NCI-H524 treated with DMSO at 0.1 percent for 48 hours (cell line): ENCODE measurements around the gene TSSK6.
A peak's percentile ranks its signal among the peaks of the same experiment; 100 is the strongest.

Source experiments
- DNase-seq: peaks from one replicate; lab custom pipeline; 2025; lab: John Stamatoyannopoulos, UW

Gene TSSK6

GRCh38 chr19:19530889-19531288 lies 15.5 kb upstream of the TSSK6 start:
- no peak for DNase-seq

DNA sequence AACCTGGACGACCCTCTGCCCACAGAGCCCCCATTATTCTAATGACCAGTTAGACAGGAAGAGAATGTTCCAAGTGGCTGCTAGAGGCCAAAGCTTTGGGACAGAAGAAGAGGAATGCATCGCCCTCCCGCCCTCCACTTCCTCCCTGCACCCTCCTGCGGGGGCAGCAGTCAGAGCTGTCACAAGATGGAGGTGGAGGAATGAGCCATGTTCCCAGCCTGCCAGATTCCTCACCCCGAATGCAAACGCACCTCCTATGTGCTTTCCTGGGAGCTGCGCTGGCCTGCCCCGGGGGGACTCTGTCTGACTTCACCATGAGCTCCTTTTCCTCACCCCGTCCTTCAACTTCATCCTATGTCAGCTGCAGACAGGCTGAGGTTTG lies 15.1 kb upstream of the TSSK6 start:
- DNase-seq: no peak

GRCh38 chr19:19529783-19530422 lies 14.6 kb upstream of the TSSK6 start:
- DNase-seq: no peak

DNA sequence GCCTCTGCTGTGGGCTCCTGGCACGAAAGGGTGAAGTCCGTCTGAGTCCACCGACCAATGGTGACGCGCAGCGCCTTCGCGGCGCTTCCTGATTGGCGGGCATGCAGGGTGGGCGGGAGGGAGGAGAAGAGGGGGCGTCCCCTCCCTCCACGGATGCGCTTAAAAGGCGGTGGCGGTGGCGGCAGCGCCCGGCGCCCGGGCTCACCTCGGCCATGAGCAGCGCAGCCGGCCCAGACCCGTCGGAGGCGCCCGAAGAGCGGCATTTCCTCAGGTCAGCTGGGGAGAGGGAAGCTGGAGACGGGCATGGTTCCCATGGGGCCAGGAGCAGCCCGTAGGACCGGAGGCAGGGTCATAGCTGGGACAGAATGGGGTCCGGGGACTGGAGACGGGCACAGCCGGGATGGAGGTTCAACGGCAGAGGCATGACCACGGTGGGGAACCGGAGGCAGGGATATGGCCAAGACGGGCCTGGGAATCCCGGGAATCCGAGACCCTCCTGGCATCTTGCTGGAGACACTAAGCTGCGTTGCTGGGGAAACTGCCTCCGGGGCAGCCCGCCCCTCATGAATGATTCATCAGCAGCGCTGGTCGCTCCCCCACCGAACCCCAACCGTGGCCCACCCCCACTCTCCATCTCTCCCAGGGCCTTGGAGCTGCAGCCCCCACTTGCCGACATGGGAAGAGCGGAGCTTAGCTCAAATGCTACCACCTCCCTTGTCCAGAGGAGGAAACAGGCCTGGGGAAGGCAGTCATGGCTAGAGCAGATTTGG lies 13.6 kb upstream of the TSSK6 start, which contains the start of gene YJEFN3:
Gene YJEFN3, plus strand, starts transcription at position 191 of the 770 bp plus-strand sequence. Its CDS starts 22 bp downstream, at position 213.
- DNase-seq: no peak

DNA sequence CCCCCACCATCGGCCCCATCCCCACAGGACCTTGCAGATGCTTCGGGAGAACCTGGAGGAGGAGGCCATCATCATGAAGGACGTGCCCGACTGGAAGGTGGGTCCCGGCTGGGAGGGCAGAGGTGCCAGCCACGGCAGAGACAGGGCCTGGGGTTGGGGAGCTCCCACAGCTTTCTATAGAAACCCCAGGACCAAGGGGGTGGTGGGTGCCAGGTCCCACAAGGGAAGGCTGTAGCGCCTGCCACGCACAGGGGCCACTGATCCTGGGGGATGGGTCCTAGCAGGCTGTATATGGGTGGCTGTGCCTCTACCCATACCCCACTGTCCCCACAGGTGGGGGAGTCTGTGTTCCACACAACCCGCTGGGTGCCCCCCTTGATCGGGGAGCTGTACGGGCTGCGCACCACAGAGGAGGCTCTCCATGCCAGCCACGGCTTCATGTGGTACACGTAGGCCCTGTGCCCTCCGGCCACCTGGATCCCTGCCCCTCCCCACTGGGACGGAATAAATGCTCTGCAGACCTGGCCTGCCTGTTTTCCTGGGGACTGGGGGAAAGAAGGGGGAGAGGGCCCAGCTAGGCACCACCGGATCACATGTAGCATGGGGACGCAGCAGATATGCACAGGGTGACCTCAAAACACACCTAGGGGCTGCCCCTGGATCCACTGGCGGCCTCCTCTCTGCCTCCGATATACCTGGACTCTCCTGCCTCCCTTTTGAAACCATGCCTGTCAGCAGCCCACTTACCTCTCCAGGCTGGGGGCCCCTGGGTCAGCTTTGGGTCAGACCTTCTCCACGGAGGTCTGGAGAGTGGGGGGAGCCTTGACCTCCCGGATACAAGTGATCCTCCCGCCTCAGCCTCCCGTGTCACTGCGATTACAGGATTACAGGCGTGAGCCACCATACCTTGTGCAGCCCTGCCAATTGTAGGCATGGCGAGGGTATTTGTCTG lies 12.6 kb upstream of the TSSK6 start:
- no peak for DNase-seq

GRCh38 chr19:19527371-19527656 lies 12.0 kb upstream of the TSSK6 start:
- no peak for DNase-seq

GRCh38 chr19:19526581-19527370 lies 11.4 kb upstream of the TSSK6 start:
- no peak for DNase-seq

DNA sequence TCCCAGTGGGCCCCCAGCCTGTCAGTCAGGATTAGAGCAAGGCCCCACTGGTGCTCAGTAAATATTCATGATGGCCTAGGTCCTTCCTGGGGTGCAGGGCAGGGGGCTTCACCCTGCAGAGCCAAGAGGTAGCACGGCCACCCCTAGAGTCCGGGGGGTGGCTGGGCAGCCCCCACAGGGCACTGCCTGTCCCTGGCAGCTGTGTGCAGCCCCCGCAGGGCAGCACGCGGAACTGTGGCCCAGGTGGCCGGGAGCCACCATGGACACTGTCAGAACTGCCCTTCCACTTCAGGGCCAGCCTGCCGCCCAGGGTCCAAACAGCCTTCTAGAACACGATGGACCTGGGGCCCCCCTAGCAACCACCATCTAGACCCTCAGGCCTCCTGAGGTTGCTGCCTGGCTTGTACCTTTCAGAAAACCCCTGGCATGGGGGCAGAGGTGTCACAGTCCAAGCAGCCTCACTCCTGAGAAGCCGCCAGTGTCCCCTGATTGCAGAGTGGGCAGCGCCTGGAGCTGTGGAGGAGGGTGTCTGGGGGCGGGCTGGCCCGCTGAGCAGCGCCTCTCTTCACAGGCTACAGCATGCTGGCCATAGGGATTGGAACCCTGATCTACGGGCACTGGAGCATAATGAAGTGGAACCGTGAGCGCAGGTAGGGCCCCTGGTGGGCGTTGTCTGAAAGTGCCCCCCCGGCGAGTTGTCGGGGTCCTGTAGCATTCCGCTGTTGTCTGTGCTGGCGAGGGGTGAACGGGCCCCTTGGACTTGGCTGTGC lies 10.4 kb upstream of the TSSK6 start:
- DNase-seq: no peak

- DNase-seq: no peak
Measured at GRCh38 chr19:19524053-19524452, 8.7 kb upstream of the TSSK6 start.

- DNase-seq: no peak
Measured at GRCh38 chr19:19523177-19523576, 7.8 kb upstream of the TSSK6 start.

- no peak for DNase-seq
Measured at GRCh38 chr19:19520989-19521388, 5.6 kb upstream of the TSSK6 start.

GRCh38 chr19:19517235-19517619 lies 1.9 kb upstream of the TSSK6 start:
- no peak for DNase-seq

- DNase-seq: peak; percentile 64
Measured at GRCh38 chr19:19515642-19516519, 533 bp upstream of the TSSK6 start, which contains the start of gene NDUFA13. TSS of gene NDUFA13 (plus strand) at chr19:19516225. CDS start at chr19:19516239, 14 bp downstream.

DNA sequence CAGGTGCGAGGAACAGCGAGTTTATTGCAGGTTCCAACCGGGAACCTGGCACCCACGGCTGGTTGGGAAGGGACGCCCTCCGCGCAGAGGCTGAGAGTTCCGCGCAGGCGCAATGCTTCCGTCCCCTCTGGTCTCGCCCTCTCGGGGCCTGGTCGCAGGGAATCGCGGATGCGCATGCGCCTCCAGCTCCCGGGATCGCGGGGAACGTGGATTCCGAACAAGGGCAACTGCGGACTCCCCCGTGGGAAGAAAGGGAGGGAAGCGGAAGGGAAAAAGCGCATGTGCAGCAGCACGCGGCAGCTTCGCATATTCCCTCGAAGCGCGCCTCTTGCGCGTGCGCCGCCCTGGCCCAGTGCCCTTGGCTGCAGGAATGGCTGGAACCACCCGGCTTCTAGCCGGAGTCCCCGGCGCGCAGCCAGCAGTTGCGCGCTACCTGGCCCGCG lies 1.1 kb downstream of the TSSK6 start:
- no peak for DNase-seq

DNA sequence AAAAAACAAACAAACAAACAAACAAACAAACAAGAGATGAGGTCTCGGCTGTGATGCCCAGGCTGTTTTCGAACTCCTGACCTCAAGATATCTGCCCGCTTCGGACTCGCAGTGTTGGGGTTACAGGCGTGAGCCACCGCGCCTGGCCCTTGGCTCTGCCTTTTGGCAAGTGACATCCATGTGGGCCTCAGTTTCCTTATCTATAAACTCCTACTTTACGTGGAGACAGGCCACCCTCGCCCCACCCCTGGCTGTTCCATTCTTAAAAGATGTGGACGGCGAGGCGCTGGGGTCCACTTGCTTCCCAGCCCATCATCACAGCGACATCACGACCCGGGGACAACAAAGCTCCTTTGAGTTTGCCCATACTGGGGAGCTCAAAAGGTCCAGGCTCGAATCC lies 1.7 kb downstream of the TSSK6 start:
- DNase-seq: no peak

- DNase-seq: no peak
Measured at GRCh38 chr19:19510432-19510831, 4.9 kb downstream of the TSSK6 start.

GRCh38 chr19:19508217-19508616 lies 7.1 kb downstream of the TSSK6 start:
- no peak for DNase-seq

- DNase-seq: no peak
Measured at GRCh38 chr19:19507354-19507753, 8.0 kb downstream of the TSSK6 start.

GRCh38 chr19:19506592-19506991 lies 8.8 kb downstream of the TSSK6 start:
- no peak for DNase-seq
